Umbilical cord (tissue), 2 donors: ENCODE data around the gene EXT2. TPM values are rescaled to one million over a fixed set of nuclear protein-coding genes. Genes with fewer than 3 reads are reported as not detected.
A peak's percentile ranks its signal among the peaks of the same experiment; 100 is the strongest.

Experiments used
- DNase-seq: peaks from one replicate; pipeline ENCODE4 v3.0.0-alpha.2; 2015; ENCODE audit warnings: low spot score
- total RNA-seq: library from RNA; depleted of rRNA; stranded (reverse); fragments of >200 nt; gene quantifications from one replicate; pipeline ENCODE4 v1.2.3, GENCODE V29; 2014; ENCODE audit warnings: low replicate concordance; ENCODE audit not compliant: insufficient read depth

EXT2 gene
- total RNA-seq, 1 donor from 2014 or later, result 91.7 TPM

- no peak for DNase-seq
These were observed 192.7 kb downstream of the EXT2 start for GRCh38 chr11:44288133-44288526.

- DNase-seq, result peak; percentile 14
These were observed 194.7 kb downstream of the EXT2 start for GRCh38 chr11:44290208-44290607.

Other genes starting within 250 kb of the EXT2 start
- 41.9 TPM for gene ALKBH3, start 214.8 kb upstream of the EXT2 start, total RNA-seq
- gene C11orf96, start 153.0 kb upstream of the EXT2 start, total RNA-seq, result 189 TPM
- not detected for gene ACCSL, start 47.7 kb upstream of the EXT2 start, total RNA-seq
- gene ACCS, start 29.4 kb upstream of the EXT2 start, total RNA-seq, result 12.5 TPM
- gene ALX4, start 214.5 kb downstream of the EXT2 start, total RNA-seq, result 2.6 TPM